ENCODE measurements around the gene TUBB4B. TPM values are rescaled to one million over a fixed set of nuclear protein-coding genes. Genes with fewer than 3 reads are reported as not detected.

The TUBB4B gene
- polyA plus RNA-seq, 1 of the 3 experiments (the other 2 are of a cell fraction) = 508 TPM

GRCh38 chr9:137255448-137256114, 14.5 kb downstream of the TUBB4B start:
- no peaks in the 10 kb centered on the region for H3K9me2 ChIP-seq
- POLR2A ChIA-PET = interaction anchor here (0.8 to 6.6 kb wide), 4 partner anchors 10 to 126 kb away, joined by 3 to 83 read pairs (median 4); partner anchors contain the start of gene TUBB4B
- H3K4me3 ChIP-seq (ENCODE audit: low read depth in 2 of 2, low read length in 1 of 2) = peak overlapping the region; percentile 94 to 96
- TF ChIP-seq, protein P1, sequence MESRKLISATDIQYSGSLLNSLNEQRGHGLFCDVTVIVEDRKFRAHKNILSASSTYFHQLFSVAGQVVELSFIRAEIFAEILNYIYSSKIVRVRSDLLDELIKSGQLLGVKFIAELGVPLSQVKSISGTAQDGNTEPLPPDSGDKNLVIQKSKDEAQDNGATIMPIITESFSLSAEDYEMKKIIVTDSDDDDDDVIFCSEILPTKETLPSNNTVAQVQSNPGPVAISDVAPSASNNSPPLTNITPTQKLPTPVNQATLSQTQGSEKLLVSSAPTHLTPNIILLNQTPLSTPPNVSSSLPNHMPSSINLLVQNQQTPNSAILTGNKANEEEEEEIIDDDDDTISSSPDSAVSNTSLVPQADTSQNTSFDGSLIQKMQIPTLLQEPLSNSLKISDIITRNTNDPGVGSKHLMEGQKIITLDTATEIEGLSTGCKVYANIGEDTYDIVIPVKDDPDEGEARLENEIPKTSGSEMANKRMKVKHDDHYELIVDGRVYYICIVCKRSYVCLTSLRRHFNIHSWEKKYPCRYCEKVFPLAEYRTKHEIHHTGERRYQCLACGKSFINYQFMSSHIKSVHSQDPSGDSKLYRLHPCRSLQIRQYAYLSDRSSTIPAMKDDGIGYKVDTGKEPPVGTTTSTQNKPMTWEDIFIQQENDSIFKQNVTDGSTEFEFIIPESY (IDR thresholded peaks at IDR 0.05; ENCODE audit: borderline replicate concordance, low read depth) = no peak
- TF ChIP-seq NFIC (IDR thresholded peaks at IDR 0.05; ENCODE audit: borderline replicate concordance) (no peak), USF1 (IDR thresholded peaks at IDR 0.05; ENCODE audit: borderline replicate concordance, low read depth) (no peak), RFX5 (IDR thresholded peaks at IDR 0.05; ENCODE audit: low read length) (no peak), EP300 (IDR thresholded peaks at IDR 0.05; ENCODE audit: borderline replicate concordance in 1 of 2, low read depth in 1 of 2, low read length in 1 of 2) (no peak), RCOR1 (IDR thresholded peaks at IDR 0.05; ENCODE audit: low read length) (no peak), ELF1 (IDR thresholded peaks at IDR 0.05) (no peak), TCF12 (IDR thresholded peaks at IDR 0.05) (no peak), GABPA (IDR thresholded peaks at IDR 0.05; ENCODE audit: low read depth) (no peak), POLR2AphosphoS5 (IDR thresholded peaks at IDR 0.05; ENCODE audit: low read depth, low read length) (no peak), FOSL2 (IDR thresholded peaks at IDR 0.05; ENCODE audit: borderline replicate concordance, low read depth) (no peak), EZH2phosphoT487 (IDR thresholded peaks at IDR 0.05; ENCODE audit: borderline replicate concordance, low read depth) (no peak), RXRA (IDR thresholded peaks at IDR 0.05; ENCODE audit: borderline replicate concordance, low read depth) (no peak), JUND (IDR thresholded peaks at IDR 0.05) (no peak), MAX (IDR thresholded peaks at IDR 0.05; ENCODE audit: low read depth) (no peak), SMC3 (IDR thresholded peaks at IDR 0.05; ENCODE audit: low read depth, low read length) (no peak)
- TF ChIP-seq, protein P2, sequence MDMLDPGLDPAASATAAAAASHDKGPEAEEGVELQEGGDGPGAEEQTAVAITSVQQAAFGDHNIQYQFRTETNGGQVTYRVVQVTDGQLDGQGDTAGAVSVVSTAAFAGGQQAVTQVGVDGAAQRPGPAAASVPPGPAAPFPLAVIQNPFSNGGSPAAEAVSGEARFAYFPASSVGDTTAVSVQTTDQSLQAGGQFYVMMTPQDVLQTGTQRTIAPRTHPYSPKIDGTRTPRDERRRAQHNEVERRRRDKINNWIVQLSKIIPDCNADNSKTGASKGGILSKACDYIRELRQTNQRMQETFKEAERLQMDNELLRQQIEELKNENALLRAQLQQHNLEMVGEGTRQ (IDR thresholded peaks at IDR 0.05; ENCODE audit: borderline replicate concordance, low read depth, low read length) = no peak
- TF ChIP-seq, protein P3, sequence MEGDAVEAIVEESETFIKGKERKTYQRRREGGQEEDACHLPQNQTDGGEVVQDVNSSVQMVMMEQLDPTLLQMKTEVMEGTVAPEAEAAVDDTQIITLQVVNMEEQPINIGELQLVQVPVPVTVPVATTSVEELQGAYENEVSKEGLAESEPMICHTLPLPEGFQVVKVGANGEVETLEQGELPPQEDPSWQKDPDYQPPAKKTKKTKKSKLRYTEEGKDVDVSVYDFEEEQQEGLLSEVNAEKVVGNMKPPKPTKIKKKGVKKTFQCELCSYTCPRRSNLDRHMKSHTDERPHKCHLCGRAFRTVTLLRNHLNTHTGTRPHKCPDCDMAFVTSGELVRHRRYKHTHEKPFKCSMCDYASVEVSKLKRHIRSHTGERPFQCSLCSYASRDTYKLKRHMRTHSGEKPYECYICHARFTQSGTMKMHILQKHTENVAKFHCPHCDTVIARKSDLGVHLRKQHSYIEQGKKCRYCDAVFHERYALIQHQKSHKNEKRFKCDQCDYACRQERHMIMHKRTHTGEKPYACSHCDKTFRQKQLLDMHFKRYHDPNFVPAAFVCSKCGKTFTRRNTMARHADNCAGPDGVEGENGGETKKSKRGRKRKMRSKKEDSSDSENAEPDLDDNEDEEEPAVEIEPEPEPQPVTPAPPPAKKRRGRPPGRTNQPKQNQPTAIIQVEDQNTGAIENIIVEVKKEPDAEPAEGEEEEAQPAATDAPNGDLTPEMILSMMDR (IDR thresholded peaks at IDR 0.05) = no peak
- TF ChIP-seq, protein P4, sequence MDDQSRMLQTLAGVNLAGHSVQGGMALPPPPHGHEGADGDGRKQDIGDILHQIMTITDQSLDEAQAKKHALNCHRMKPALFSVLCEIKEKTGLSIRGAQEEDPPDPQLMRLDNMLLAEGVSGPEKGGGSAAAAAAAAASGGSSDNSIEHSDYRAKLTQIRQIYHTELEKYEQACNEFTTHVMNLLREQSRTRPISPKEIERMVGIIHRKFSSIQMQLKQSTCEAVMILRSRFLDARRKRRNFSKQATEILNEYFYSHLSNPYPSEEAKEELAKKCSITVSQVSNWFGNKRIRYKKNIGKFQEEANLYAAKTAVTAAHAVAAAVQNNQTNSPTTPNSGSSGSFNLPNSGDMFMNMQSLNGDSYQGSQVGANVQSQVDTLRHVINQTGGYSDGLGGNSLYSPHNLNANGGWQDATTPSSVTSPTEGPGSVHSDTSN (IDR thresholded peaks at IDR 0.05) = no peak
- TF ChIP-seq, protein P5, sequence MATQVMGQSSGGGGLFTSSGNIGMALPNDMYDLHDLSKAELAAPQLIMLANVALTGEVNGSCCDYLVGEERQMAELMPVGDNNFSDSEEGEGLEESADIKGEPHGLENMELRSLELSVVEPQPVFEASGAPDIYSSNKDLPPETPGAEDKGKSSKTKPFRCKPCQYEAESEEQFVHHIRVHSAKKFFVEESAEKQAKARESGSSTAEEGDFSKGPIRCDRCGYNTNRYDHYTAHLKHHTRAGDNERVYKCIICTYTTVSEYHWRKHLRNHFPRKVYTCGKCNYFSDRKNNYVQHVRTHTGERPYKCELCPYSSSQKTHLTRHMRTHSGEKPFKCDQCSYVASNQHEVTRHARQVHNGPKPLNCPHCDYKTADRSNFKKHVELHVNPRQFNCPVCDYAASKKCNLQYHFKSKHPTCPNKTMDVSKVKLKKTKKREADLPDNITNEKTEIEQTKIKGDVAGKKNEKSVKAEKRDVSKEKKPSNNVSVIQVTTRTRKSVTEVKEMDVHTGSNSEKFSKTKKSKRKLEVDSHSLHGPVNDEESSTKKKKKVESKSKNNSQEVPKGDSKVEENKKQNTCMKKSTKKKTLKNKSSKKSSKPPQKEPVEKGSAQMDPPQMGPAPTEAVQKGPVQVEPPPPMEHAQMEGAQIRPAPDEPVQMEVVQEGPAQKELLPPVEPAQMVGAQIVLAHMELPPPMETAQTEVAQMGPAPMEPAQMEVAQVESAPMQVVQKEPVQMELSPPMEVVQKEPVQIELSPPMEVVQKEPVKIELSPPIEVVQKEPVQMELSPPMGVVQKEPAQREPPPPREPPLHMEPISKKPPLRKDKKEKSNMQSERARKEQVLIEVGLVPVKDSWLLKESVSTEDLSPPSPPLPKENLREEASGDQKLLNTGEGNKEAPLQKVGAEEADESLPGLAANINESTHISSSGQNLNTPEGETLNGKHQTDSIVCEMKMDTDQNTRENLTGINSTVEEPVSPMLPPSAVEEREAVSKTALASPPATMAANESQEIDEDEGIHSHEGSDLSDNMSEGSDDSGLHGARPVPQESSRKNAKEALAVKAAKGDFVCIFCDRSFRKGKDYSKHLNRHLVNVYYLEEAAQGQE (IDR thresholded peaks at IDR 0.05; ENCODE audit: low read depth, low read length) = no peak
- no peak for DNase-seq
- H3K9me3 ChIP-seq = no peaks in the 10 kb centered on the region
- peak overlapping the region; percentile 95 for H3K4me2 ChIP-seq
- H3K4me1 ChIP-seq (ENCODE audit: control insufficient read depth in 1 of 2, insufficient read depth in 2 of 2, low read depth in 1 of 2, low read length in 1 of 2) = peaks cover 0 to 23% of the 10 kb centered on the region in 2 experiments; a peak in 1 of 4 replicates
- peaks cover 10 to 15% of the 10 kb centered on the region in 2 experiments for H3K36me3 ChIP-seq (replicated peaks in 1 of 2; ENCODE audit: control insufficient read depth in 1 of 2, insufficient read depth in 2 of 2, low read length in 1 of 2)
- peaks cover 12% of the 10 kb centered on the region; the same call in 1 of the 2 replicates for H4K20me1 ChIP-seq (ENCODE audit: insufficient read depth)
- H3K27ac ChIP-seq (ENCODE audit: low read depth in 2 of 2, low read length in 1 of 2) = peak overlapping the region; percentile 38 to 71; a peak in 3 of 4 replicates
- CTCF ChIA-PET = interaction anchor here (0.7 to 4.6 kb wide), 4 partner anchors 13 to 28 kb away, joined by 3 to 33 read pairs (median 6); partner anchors contain the start of genes RNF224 and TUBB4B
- no peaks in the 10 kb centered on the region for H3K27me3 ChIP-seq (ENCODE audit: insufficient read depth)
- H3F3A ChIP-seq (replicated peaks; ENCODE audit: insufficient read depth) = no peaks in the 10 kb centered on the region
- 7% methylated on average over 22 of the region's 51 CpGs for whole genome bisulfite sequencing (ENCODE audit: low lambda C conversion rate)
- peak overlapping the region; percentile 85 for H2AFZ ChIP-seq (ENCODE audit: low read depth)
- H3K79me2 ChIP-seq (ENCODE audit: insufficient read depth) = peaks cover 43% of the 10 kb centered on the region
- peak overlapping the region; percentile 88 for H3K9ac ChIP-seq

Measured in SK-N-SH (cell line).